GM12873 (cell line): ENCODE results near the gene OSTF1.

ENCODE experiments used
- CTCF ChIP-seq: IDR thresholded peaks from 2 replicates; pipeline ENCODE4 v1.5.1; 2012; ENCODE audit warnings: low read depth, mild to moderate bottlenecking, moderate library complexity, low read length, control low read depth; ENCODE audit not compliant: insufficient read depth; ENCODE audit errors: missing control alignments

Gene OSTF1

GRCh38 chr9:75123696-75124095 lies 35.4 kb downstream of the OSTF1 start:
- TF ChIP-seq CTCF, result no peak

GRCh38 chr9:75128535-75128934 lies 40.2 kb downstream of the OSTF1 start:
- no peak for TF ChIP-seq CTCF

DNA sequence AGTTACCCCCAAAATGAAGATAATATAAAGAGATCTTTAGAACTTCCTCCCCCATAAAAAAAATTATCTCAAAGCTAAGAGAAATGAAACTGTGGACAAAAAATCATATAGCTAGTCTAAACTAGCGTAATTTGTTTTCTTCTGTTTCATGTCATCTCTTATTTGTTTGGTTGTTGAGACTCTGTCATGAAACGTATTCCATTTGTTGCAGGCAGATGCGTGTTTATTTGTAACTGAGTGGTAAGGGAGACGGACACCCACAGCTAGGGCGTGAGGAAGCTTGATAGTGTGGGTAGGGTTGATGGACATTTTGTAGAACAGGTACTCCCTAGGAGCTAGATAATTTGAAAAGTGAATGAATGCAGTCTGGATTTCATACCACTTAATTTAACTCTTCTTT lies 41.9 kb downstream of the OSTF1 start:
- TF ChIP-seq CTCF, result no peak

DNA sequence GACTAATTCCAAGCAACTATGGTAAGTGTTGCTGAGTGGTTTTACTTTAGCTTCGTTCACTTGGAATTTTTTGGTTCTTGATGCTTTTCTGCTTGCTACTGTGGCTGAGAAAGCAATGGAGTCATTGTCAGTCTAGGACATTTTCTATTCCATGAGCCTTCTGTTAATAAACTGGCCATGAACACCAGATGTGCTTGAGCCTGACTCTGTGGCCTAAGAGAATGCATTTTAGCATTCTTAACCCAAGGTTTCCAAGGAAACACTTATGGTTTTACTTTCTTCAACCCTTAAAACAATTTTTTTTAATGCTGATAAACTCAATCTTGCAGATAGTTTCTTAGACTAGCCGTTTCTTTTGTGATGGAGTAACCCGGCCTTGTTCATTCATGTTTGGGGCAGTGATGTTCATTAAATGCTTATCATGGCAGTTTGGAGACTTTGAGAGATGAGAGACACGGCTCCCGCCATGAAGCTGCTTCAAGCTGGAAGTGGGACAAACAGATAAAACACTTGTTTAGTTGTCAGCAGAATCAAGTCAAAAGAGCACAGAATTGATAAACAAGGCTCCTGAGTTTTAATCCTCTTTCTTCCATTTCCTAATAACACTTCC lies 42.4 kb downstream of the OSTF1 start:
- no peak for TF ChIP-seq CTCF

GRCh38 chr9:75131700-75132099 lies 43.4 kb downstream of the OSTF1 start:
- no peak for TF ChIP-seq CTCF

DNA sequence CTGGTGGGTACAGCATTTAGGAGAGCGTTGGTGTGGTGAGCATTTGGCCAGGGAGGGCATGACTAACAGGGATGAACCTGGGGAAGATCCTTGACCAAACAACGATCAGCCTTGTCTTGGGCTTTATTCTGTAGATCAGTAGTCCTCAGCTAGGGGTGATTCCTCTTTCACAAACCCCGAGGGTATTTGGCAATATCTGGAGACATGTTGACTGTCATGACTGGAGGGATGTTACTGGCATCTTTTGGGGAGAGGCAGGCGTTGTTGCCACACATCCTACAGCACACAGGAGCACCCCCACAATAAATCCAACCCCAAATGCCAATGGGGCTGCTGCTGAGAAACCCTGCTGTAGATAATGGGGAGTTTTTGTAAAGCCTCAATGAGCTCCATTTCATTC lies 43.9 kb downstream of the OSTF1 start:
- TF ChIP-seq CTCF, result no peak

GRCh38 chr9:75133396-75133795 lies 45.1 kb downstream of the OSTF1 start:
- TF ChIP-seq CTCF, result no peak
